ENCODE data around the gene CCM2L. TPM values are rescaled to one million over a fixed set of nuclear protein-coding genes. Genes with fewer than 3 reads are reported as not detected.
A peak's percentile ranks its signal among the peaks of the same experiment; 100 is the strongest.

CCM2L gene
- total and polyA plus RNA-seq, 9 of the 15 experiments (the other 6 are each of a cell fraction or from before 2014, with no cell fraction given), result 0.04 TPM; not detected in 8

DNA sequence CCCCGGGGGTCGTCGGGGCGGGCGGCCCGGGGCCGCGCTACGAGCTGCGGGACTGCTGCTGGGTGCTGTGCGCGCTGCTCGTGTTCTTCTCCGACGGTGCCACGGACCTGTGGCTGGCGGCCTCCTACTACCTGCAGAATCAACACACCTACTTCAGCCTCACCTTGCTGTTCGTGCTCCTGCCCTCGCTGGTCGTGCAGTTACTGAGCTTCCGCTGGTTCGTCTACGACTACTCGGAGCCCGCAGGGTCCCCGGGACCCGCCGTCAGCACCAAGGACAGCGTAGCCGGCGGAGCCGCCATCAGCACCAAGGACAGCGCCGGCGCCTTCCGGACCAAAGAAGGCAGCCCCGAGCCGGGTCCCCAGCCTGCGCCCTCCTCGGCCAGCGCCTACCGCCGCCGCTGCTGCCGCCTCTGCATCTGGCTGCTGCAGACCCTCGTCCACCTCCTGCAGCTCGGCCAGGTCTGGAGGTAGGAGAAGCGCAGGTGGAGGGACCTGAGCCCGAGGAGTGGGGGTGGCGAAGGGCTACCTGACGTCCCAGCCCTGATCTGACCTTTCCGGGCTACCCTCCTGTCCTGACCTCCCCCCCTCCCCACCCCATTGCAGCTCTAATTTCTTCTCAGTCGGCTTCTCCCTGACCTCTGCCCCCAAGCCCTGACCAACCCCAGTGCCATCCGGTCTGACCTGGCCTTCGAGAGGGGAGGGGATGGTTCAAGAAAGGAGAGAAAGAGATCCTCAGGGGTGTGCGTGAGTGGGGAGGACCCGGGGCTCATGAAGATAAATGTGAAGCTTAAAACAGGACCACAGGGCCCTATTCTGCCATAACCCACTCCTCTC lies 41.7 kb upstream of the CCM2L start (continued):
- TF ChIP-seq CBX3 (IDR thresholded peaks at IDR 0.05; ENCODE audit: borderline replicate concordance in 1 of 2, low read length in 2 of 2) (peak in 1 of 2 experiments; percentile 89; a peak in 1 of 3 replicates), MTF1 (CRISPR knock-in tag; IDR thresholded peaks at IDR 0.05; ENCODE audit: borderline replicate concordance) (0 out of 2 replicates have a peak, but pooled peaks have one; percentile 26), ETV5 (CRISPR knock-in tag; IDR thresholded peaks at IDR 0.05; ENCODE audit: low read depth) (peak; percentile 100), BCL6 (CRISPR knock-in tag; IDR thresholded peaks at IDR 0.05) (peak; percentile 90), MED1 (CRISPR knock-in tag; IDR thresholded peaks at IDR 0.05; ENCODE audit: borderline replicate concordance) (peak; percentile 98; the same call in 1 of the 2 replicates), FOXP1 (CRISPR knock-in tag; IDR thresholded peaks at IDR 0.05) (peak; percentile 100), KDM4B (IDR thresholded peaks at IDR 0.05; ENCODE audit: borderline replicate concordance in 2 of 2, low read depth in 1 of 2) (0 out of 4 replicates have a peak, but pooled peaks of 1 of the 2 experiments have one; percentile 49), HDAC8 (tag; IDR thresholded peaks at IDR 0.05) (peak; percentile 86; the same call in 1 of the 2 replicates), ZNF184 (CRISPR knock-in tag; IDR thresholded peaks at IDR 0.05) (peak; percentile 96), ZNF224 (CRISPR knock-in tag; IDR thresholded peaks at IDR 0.05) (peak; percentile 100)
- TF ChIP-seq, protein P1, sequence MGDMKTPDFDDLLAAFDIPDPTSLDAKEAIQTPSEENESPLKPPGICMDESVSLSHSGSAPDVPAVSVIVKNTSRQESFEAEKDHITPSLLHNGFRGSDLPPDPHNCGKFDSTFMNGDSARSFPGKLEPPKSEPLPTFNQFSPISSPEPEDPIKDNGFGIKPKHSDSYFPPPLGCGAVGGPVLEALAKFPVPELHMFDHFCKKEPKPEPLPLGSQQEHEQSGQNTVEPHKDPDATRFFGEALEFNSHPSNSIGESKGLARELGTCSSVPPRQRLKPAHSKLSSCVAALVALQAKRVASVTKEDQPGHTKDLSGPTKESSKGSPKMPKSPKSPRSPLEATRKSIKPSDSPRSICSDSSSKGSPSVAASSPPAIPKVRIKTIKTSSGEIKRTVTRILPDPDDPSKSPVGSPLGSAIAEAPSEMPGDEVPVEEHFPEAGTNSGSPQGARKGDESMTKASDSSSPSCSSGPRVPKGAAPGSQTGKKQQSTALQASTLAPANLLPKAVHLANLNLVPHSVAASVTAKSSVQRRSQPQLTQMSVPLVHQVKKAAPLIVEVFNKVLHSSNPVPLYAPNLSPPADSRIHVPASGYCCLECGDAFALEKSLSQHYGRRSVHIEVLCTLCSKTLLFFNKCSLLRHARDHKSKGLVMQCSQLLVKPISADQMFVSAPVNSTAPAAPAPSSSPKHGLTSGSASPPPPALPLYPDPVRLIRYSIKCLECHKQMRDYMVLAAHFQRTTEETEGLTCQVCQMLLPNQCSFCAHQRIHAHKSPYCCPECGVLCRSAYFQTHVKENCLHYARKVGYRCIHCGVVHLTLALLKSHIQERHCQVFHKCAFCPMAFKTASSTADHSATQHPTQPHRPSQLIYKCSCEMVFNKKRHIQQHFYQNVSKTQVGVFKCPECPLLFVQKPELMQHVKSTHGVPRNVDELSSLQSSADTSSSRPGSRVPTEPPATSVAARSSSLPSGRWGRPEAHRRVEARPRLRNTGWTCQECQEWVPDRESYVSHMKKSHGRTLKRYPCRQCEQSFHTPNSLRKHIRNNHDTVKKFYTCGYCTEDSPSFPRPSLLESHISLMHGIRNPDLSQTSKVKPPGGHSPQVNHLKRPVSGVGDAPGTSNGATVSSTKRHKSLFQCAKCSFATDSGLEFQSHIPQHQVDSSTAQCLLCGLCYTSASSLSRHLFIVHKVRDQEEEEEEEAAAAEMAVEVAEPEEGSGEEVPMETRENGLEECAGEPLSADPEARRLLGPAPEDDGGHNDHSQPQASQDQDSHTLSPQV (IDR thresholded peaks at IDR 0.05), result no peak
- TF ChIP-seq, protein P2, sequence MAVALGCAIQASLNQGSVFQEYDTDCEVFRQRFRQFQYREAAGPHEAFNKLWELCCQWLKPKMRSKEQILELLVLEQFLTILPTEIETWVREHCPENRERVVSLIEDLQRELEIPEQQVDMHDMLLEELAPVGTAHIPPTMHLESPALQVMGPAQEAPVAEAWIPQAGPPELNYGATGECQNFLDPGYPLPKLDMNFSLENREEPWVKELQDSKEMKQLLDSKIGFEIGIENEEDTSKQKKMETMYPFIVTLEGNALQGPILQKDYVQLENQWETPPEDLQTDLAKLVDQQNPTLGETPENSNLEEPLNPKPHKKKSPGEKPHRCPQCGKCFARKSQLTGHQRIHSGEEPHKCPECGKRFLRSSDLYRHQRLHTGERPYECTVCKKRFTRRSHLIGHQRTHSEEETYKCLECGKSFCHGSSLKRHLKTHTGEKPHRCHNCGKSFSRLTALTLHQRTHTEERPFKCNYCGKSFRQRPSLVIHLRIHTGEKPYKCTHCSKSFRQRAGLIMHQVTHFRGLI (CRISPR knock-in tag; IDR thresholded peaks at IDR 0.05), result peak; percentile 78; the same call in 1 of the 2 replicates
- TF ChIP-seq, protein P3, sequence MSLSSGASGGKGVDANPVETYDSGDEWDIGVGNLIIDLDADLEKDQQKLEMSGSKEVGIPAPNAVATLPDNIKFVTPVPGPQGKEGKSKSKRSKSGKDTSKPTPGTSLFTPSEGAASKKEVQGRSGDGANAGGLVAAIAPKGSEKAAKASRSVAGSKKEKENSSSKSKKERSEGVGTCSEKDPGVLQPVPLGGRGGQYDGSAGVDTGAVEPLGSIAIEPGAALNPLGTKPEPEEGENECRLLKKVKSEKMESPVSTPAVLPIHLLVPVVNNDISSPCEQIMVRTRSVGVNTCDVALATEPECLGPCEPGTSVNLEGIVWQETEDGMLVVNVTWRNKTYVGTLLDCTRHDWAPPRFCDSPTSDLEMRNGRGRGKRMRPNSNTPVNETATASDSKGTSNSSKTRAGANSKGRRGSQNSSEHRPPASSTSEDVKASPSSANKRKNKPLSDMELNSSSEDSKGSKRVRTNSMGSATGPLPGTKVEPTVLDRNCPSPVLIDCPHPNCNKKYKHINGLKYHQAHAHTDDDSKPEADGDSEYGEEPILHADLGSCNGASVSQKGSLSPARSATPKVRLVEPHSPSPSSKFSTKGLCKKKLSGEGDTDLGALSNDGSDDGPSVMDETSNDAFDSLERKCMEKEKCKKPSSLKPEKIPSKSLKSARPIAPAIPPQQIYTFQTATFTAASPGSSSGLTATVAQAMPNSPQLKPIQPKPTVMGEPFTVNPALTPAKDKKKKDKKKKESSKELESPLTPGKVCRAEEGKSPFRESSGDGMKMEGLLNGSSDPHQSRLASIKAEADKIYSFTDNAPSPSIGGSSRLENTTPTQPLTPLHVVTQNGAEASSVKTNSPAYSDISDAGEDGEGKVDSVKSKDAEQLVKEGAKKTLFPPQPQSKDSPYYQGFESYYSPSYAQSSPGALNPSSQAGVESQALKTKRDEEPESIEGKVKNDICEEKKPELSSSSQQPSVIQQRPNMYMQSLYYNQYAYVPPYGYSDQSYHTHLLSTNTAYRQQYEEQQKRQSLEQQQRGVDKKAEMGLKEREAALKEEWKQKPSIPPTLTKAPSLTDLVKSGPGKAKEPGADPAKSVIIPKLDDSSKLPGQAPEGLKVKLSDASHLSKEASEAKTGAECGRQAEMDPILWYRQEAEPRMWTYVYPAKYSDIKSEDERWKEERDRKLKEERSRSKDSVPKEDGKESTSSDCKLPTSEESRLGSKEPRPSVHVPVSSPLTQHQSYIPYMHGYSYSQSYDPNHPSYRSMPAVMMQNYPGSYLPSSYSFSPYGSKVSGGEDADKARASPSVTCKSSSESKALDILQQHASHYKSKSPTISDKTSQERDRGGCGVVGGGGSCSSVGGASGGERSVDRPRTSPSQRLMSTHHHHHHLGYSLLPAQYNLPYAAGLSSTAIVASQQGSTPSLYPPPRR (CRISPR knock-in tag; IDR thresholded peaks at IDR 0.05; ENCODE audit: borderline replicate concordance), result peak; percentile 100

Data from K562 (cell line).